HepG2 (cell line): ENCODE results near the gene WWP2. TPM values are rescaled to one million over a fixed set of nuclear protein-coding genes. Genes with fewer than 3 reads are reported as not detected.
A peak's percentile ranks its signal among the peaks of the same experiment; 100 is the strongest.

Experiments used
- ATF4 ChIP-seq, 2 experiments: fragments of 450-650 bp in 1 of 2; sonication (generic) in 1 of 2; formaldehyde crosslinking; IDR thresholded peaks; 2 replicates each; pipeline versions ENCODE4 v1.5.0 to v1.8.0; 2020 to 2022; ENCODE audit warnings: mild to moderate bottlenecking in 1 of 2, missing genetic modification reagents in 1 of 2
- ATF7-NPFF ChIP-seq: sonication (generic); formaldehyde crosslinking; IDR thresholded peaks from 2 replicates; pipeline ENCODE4 v1.8.1; 2023; ENCODE audit warnings: mild to moderate bottlenecking, low read depth, missing genetic modification reagents, moderate library complexity
- CAMTA2 ChIP-seq: sonication (generic); formaldehyde crosslinking; IDR thresholded peaks from 2 replicates; pipeline ENCODE4 v1.4.0; 2020; ENCODE audit warnings: mild to moderate bottlenecking, missing genetic modification reagents, borderline replicate concordance
- FLYWCH1 ChIP-seq: sonication (generic); formaldehyde crosslinking; IDR thresholded peaks from 2 replicates; pipeline ENCODE4 v1.8.1; 2023; ENCODE audit warnings: mild to moderate bottlenecking, missing genetic modification reagents
- FOSL2 ChIP-seq: sonication (generic); formaldehyde crosslinking; IDR thresholded peaks from 2 replicates; pipeline ENCODE4 v1.4.0; 2020; ENCODE audit warnings: missing genetic modification reagents
- KAT8 ChIP-seq: IDR thresholded peaks from 2 replicates; pipeline ENCODE4 v1.6.1; 2016; ENCODE audit warnings: missing genetic modification reagents, missing compliant biosample characterization
- NFE2 ChIP-seq: sonication (generic); formaldehyde crosslinking; IDR thresholded peaks from 2 replicates; pipeline ENCODE4 v1.4.0; 2020; ENCODE audit warnings: missing genetic modification reagents
- NR2F1 ChIP-seq, 2 experiments: fragments of 450-650 bp in 1 of 2; formaldehyde crosslinking in 1 of 2; IDR thresholded peaks; 2 replicates each; pipeline versions ENCODE4 v1.5.0 to v1.6.1; 2016 to 2020; ENCODE audit warnings: mild to moderate bottlenecking in 1 of 2, missing compliant biosample characterization in 1 of 2, missing genetic modification reagents in 1 of 2, moderate library complexity in 1 of 2
- SMYD3 ChIP-seq: sonication (generic); formaldehyde crosslinking; IDR thresholded peaks from 2 replicates; pipeline ENCODE4 v1.8.1; 2023; ENCODE audit warnings: mild to moderate bottlenecking, missing genetic modification reagents
- XRCC5 ChIP-seq: fragments of 200-400 bp; formaldehyde crosslinking; optimal IDR thresholded peaks from 2 replicates; pipeline ENCODE3; 2017; ENCODE audit warnings: mild to moderate bottlenecking, low read length
- ZBTB20 ChIP-seq: sonication (generic); formaldehyde crosslinking; IDR thresholded peaks from 2 replicates; pipeline ENCODE4 v1.8.1; 2023; ENCODE audit warnings: missing genetic modification reagents, low read depth, mild to moderate bottlenecking, borderline replicate concordance
- ZMYM2 ChIP-seq: sonication (generic); formaldehyde crosslinking; IDR thresholded peaks from 2 replicates; pipeline ENCODE4 v1.8.0; 2022; ENCODE audit warnings: mild to moderate bottlenecking, missing genetic modification reagents
- ZNF580 ChIP-seq: IDR thresholded peaks from 2 replicates; pipeline ENCODE4 v1.6.1; 2016; ENCODE audit warnings: low read depth, borderline replicate concordance
- polyA plus RNA-seq, 8 experiments: library from polyadenylated mRNA; depleted of rRNA in 3 of 8; stranded (reverse) in 7 of 8; unstranded in 1 of 8; fragments of >200 nt; fragmentation: Illumina TruSeq in 4 of 8; extraction: Trizol in 4 of 8; gene quantifications; 2 replicates each; pipeline versions ENCODE4 v1.2.1 to v1.2.3, GENCODE V29; 2011 to 2016; ENCODE audit warnings: low read depth in 4 of 8, missing spikeins in 1 of 8, mixed read lengths in 1 of 8; ENCODE audit not compliant: insufficient read depth in 1 of 8
- total RNA-seq, 5 experiments: library from RNA; depleted of rRNA; stranded (reverse); fragments of >200 nt; fragmentation: Illumina TruSeq; extraction: Trizol; gene quantifications; 2 replicates each; pipeline ENCODE4 v1.2.3, GENCODE V29; 2016; ENCODE audit warnings: low read depth in 1 of 5
- TF ChIP-seq, protein P1 (sequence below), 2 experiments: sonication (generic) in 1 of 2; formaldehyde crosslinking in 1 of 2; IDR thresholded peaks; 2 replicates each; pipeline versions ENCODE4 v1.6.1 to v1.9.0; 2014 to 2022; ENCODE audit warnings: antibody characterized with exemption in 1 of 2, borderline replicate concordance in 1 of 2, inconsistent platforms in 1 of 2, low read depth in 1 of 2, missing genetic modification reagents in 1 of 2
- TF ChIP-seq, protein P2 (sequence below): sonication (generic); formaldehyde crosslinking; IDR thresholded peaks from 2 replicates; pipeline ENCODE4 v1.8.1; 2023; ENCODE audit warnings: mild to moderate bottlenecking, moderate library complexity, missing genetic modification reagents
- TF ChIP-seq, protein P3 (sequence below): sonication (generic); formaldehyde crosslinking; IDR thresholded peaks from 2 replicates; pipeline ENCODE4 v1.5.0; 2020; ENCODE audit warnings: missing genetic modification reagents, mild to moderate bottlenecking, borderline replicate concordance

WWP2 gene
- total and polyA plus RNA-seq, 2 of the 13 experiments (the other 11 are each of a cell fraction or from before 2014, with no cell fraction given), result 11.4 to 28.2 TPM

- TF ChIP-seq SMYD3 (CRISPR knock-in tag) (no peak), CAMTA2 (CRISPR knock-in tag) (no peak), FLYWCH1 (CRISPR knock-in tag) (no peak), ATF4 (CRISPR knock-in tag; IDR thresholded peaks at IDR 0.05) (no peak), XRCC5 (no peak), ZMYM2 (CRISPR knock-in tag) (no peak), NR2F1 (CRISPR knock-in tag; IDR thresholded peaks at IDR 0.05) (0 out of 4 replicates have a peak, but pooled peaks of 1 of the 2 experiments have one; percentile 33), ZNF580 (no peak), FOSL2 (CRISPR knock-in tag) (peak; percentile 38; the same call in 1 of the 2 replicates), ZBTB20 (CRISPR knock-in tag) (no peak), ATF7-NPFF (no peak), KAT8 (0 out of 2 replicates have a peak, but pooled peaks have one; percentile 3), NFE2 (CRISPR knock-in tag) (no peak)
- TF ChIP-seq, protein P1, sequence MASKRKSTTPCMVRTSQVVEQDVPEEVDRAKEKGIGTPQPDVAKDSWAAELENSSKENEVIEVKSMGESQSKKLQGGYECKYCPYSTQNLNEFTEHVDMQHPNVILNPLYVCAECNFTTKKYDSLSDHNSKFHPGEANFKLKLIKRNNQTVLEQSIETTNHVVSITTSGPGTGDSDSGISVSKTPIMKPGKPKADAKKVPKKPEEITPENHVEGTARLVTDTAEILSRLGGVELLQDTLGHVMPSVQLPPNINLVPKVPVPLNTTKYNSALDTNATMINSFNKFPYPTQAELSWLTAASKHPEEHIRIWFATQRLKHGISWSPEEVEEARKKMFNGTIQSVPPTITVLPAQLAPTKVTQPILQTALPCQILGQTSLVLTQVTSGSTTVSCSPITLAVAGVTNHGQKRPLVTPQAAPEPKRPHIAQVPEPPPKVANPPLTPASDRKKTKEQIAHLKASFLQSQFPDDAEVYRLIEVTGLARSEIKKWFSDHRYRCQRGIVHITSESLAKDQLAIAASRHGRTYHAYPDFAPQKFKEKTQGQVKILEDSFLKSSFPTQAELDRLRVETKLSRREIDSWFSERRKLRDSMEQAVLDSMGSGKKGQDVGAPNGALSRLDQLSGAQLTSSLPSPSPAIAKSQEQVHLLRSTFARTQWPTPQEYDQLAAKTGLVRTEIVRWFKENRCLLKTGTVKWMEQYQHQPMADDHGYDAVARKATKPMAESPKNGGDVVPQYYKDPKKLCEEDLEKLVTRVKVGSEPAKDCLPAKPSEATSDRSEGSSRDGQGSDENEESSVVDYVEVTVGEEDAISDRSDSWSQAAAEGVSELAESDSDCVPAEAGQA (IDR thresholded peaks at IDR 0.05; ENCODE audit: low read depth), result no peak
- TF ChIP-seq, protein P1 (CRISPR knock-in tag; IDR thresholded peaks at IDR 0.05; ENCODE audit: borderline replicate concordance), result no peak
- TF ChIP-seq, protein P2, sequence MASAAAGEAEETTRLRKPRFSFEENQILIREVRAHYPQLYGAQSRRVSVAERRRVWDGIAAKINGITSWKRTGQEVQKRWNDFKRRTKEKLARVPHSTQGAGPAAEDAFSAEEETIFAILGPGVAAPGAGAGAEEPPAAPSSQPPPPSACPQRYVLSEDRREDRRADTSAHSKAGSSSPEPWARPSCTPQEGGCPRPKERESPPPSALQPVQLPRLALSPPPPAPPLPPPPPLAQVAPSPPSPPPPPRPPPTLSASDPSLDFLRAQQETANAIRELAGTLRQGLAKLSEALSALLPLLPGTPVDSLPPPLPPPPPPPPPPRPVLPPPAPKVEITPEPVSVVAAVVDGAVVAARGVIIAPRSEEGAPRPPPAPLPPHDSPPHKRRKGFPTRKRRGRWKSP, result no peak
- TF ChIP-seq, protein P3, sequence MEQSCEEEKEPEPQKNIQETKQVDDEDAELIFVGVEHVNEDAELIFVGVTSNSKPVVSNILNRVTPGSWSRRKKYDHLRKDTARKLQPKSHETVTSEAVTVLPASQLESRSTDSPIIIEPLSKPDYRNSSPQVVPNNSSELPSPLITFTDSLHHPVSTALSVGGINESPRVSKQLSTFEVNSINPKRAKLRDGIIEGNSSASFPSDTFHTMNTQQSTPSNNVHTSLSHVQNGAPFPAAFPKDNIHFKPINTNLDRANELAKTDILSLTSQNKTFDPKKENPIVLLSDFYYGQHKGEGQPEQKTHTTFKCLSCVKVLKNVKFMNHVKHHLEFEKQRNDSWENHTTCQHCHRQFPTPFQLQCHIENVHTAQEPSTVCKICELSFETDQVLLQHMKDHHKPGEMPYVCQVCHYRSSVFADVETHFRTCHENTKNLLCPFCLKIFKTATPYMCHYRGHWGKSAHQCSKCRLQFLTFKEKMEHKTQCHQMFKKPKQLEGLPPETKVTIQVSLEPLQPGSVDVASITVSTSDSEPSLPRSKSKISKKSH (CRISPR knock-in tag), result no peak
Measured at GRCh38 chr16:69831212-69832123, 69.3 kb downstream of the WWP2 start (continued).
